T follicular helper cell (primary cell): Measurements from ENCODE around the gene TBX1.

Experiments used
- DNase-seq: peaks from one replicate; pipeline ENCODE4 v3.0.0-alpha.2; 2020; ENCODE audit warnings: low read depth

Gene TBX1

DNA sequence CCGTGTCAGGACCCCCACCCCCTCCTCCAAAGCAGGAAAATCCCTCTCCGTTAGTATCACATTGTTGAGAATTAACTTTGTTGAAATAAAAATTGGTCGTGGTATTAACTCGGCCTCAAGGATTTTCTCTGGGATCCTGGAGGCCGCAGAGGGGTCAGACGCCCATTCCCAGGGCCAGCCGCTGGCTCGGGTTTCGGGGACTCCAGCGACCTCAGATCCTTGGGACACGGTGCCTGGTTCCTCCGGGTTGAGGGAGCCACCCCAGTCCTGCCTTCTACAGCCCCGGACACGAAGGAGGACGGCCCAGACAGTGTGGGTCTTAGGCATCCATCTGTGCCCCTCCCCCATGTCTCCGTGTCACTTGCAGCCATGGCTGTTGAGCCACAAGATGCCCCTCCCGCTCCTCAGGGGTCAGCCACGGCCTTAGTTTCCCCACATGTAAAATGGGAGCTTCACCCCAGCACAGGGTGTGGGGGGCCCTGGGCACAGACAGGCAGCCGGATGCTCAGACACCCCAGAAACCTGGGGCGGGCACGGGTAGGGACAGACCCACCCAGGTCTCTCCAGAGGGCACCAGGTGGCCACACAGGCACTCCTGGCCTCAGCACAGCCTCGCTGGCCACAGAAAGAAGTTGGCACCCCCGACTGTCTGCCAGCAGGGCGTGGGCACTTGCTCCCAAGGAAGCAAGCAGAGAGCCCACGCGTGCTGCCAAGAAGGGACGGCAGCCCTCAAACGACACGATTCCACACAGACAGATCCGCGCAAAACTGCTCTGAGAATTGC is 21.7 kb upstream of the TBX1 start:
- no peak for DNase-seq

GRCh38 chr22:19739448-19739895 is 21.1 kb upstream of the TBX1 start:
- no peak for DNase-seq

GRCh38 chr22:19739911-19740449 is 20.6 kb upstream of the TBX1 start:
- DNase-seq: no peak

DNA sequence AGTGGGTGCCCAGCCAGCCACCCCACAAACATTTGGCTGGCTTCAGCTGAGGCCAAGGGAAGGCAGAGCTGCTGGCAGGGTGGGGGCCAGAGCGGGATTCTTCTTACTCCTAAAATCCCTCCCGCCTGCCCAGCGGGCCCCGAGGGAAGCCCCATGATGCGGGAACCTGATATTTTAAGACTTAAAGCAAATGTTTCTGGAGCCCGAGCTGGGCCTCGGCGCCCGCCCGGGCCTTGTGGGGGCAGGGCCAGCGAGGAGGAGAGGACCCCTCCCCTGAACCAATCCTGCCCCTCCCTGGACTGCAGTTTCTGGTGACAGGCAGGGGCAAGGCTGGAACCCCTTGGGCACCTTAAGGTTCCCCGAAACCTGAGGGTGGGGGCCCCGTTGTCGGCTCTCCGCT is 20.0 kb upstream of the TBX1 start:
- DNase-seq: no peak

DNA sequence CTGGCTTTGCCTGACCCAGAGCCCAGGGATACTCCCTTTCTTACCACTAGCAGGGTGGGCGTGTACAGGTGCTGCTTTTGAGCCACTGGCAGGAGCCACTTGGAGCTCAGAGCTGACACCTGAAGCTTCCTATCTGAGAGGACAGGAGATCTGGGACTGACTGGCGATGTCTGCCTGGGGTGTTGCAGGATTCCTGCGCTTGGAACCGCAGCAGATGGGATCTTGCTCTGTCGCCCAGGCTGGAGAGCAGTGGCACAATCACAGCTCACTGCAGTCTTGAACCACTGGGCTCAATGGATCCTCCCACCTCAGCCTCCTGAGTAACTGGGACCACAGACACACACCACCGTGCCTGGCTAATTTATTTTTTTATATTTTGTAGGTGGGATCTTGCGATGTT is 19.5 kb upstream of the TBX1 start:
- no peak for DNase-seq

GRCh38 chr22:19742160-19743066 is 18.2 kb upstream of the TBX1 start:
- DNase-seq: no peak

- no peak for DNase-seq
These were observed 17.5 kb upstream of the TBX1 start for GRCh38 chr22:19743081-19743480.

DNA sequence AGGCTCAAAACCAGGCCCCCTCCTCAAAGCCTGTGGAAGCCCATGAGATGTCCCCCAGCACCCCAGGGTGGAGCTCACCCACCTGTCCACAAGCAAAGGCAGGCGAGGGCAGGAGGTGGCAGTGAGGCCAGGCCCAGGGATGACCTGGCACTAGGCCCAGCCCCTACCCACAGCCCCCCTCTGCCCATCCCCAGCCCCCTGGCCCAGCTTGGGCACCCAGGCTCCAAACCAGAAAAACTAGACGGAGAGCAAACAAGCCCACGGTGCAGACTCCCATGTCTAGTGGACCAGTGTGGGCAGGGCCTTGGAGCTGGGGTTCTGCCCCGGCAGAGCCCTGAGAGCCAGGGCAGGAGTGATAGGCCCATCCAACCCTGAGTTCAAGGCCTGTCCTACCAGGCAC is 16.9 kb upstream of the TBX1 start:
- no peak for DNase-seq

- no peak for DNase-seq
These were observed 16.1 kb upstream of the TBX1 start for GRCh38 chr22:19744350-19745006.

GRCh38 chr22:19745155-19746101 is 15.2 kb upstream of the TBX1 start:
- DNase-seq: no peak

DNA sequence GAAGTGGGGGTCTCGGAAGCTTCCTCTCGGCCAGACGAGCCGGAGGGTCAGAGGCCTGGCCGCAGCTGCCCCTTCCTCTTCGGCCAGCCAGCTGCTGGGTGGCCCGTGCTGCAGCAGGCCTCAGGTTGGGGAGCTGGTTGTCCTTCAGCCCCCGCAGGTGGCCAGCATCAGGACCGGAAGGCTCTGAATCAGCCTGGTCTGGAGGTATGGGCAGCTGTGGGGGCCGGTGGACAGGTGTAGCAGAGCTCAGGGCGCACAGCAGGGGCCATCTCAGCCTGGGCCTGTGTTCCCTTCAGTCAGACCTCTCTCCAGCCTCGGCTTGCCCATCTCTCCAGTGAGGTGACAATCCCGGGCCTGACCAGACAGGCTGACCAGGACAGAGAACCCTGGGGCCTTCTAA is 13.9 kb upstream of the TBX1 start:
- no peak for DNase-seq

DNA sequence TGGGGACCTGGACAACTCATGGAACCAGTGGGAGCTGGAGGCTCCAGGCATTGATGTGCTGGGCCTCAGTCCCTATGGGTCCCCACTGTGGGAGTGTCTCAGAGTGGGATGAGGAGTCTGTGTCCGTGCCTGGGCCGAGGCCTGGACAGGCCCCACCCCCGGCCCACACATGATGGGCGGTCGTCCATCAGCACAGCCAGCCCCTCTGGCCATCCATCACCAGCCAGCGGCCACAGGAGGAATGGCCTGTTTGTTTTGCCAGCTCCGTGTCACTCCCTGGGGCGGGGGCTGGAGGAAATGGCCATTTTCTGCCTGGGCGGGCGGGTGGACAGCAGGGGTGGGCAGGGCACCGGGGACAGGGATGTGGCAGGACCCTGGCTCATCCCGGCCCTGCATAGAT is 13.0 kb upstream of the TBX1 start:
- DNase-seq: no peak

- DNase-seq: no peak
These were observed 12.4 kb upstream of the TBX1 start for GRCh38 chr22:19748139-19748538.

- no peak for DNase-seq
These were observed 11.4 kb upstream of the TBX1 start for GRCh38 chr22:19748991-19749664.

GRCh38 chr22:19749876-19750275 is 10.7 kb upstream of the TBX1 start:
- DNase-seq: no peak

GRCh38 chr22:19750507-19751490 is 9.8 kb upstream of the TBX1 start:
- no peak for DNase-seq

DNA sequence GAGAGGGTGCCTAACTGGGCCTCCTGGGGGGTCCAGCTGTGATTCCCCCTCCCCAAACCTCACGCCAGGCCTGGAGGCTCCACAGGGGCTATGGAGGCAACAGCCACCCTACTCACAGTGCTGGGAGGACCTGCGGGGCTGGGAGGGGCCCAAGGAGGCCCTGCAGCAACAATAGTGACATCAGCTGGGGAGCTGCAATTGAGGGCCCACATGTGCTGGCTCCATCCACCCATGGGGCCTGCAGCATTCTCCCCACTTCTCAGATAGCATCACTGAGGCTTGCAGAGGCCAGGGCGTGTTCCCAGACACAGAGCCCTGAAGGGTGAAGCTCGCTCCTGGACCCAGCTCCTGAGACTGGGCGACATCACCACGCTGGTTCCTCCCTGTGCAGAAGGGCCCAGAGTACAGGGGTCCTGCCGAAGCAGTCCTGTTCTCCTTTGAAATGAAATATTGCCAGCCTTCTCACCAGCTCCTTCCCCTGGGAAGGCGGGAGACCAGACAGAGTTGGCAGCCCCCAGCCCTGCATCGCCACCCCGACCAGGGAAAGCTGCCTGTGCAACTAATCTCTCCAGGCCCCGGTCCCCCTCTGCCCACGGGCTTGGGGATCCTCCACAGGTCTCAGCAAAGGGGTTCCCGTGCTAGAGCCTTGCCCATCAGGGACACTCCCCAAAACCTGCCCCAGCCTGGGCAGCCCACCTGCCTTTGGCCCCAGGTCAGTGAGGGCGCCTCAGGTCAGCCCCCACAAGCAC is 8.9 kb upstream of the TBX1 start:
- DNase-seq: no peak

GRCh38 chr22:19753090-19753842 is 7.3 kb upstream of the TBX1 start:
- DNase-seq: no peak
